HFF-Myc (cell line): ENCODE results near the gene RAB10.

Experiments used
- DNase-seq: peaks from one replicate; pipeline ENCODE4 v3.0.0-alpha.2; 2011; ENCODE audit warnings: low read depth; ENCODE audit errors: extremely low read depth
- H3K4me3 ChIP-seq: replicated peaks from 2 replicates; pipeline ENCODE4 v1.5.1; 2011; ENCODE audit warnings: low read depth, mild to moderate bottlenecking, control low read depth, low read length
- CTCF ChIP-seq: IDR thresholded peaks from 2 replicates; pipeline ENCODE4 v1.5.1; 2012; ENCODE audit warnings: mild to moderate bottlenecking, low read depth, low read length, control low read depth; ENCODE audit errors: missing control alignments

The RAB10 gene

DNA sequence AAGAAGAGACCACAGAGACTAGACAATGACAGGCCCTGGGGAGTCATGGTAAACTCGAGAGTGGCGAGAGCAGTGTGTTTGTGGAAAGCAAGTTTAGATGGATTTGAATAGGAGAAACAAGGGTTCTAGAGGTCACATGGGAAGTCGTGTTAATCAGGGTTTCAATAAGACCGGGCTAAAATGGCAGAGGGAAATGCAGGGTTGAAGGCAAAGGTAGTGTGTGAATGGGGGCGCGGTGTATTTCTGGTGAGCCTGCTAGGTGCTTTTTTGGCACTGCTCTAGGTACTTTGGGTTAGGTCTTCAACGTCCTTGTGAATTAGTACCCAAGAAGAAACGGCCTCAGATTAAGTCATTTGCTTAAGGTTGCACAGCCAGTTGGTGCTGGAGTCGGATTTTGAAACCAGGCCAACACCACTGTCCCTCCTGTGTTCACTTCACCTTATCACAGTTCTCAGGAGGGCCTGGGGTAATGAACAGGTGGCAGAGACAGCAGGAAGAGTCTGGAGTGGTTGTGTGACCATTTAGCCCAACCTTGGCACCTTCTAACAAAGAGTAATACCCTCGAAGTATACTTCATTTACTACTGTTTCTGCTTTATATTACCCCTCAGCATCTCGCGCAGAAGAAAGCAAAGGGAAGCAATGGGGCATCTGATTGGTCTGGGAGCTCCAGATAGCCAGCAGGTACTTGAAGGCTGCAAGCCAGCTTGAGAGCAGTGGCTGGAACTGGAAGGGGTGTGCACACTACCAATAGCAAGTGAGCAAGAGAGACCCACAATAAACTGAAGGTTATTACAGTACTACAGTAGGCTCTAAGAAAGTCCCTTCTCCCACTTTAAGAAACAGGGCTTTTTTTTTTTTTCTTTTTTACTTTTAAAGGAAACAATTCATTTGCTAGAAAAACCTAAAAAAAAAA, 105.6 kb downstream of the RAB10 start:
- no peak for TF ChIP-seq CTCF
- no peak for DNase-seq
- no peak overlapping the region for H3K4me3 ChIP-seq

DNA sequence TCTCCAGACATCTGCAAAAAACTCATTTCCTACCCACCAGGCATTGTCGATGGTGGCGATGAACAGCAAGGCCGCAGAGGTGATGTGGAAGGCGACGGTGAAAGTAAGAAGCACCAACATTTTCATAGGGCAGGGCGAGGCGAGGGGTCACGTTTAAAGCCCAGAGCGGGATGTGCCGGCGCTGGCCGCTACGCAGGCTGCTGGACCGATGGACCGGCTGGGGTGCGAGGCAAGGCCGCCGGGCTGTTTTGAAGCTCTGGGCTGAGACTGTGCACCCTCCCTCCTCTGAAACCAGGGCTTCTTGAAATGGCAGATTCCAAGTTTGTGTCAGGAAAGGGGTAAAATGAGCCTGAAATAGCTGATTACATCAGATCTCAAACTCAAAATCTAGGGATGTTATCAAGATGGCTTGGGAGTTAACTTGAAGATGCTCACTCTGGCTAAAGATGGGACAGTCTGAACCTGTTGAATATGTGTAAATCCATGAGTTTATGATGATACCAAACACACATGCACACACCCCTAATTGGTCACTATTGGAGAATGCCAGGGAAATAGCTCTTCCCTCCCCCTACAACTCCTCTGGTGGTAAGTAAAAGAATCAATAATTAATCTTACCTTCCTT, 107.4 kb downstream of the RAB10 start:
- TF ChIP-seq CTCF = no peak
- H3K4me3 ChIP-seq = no peak overlapping the region
- DNase-seq = no peak

- TF ChIP-seq CTCF = no peak
- no peak overlapping the region for H3K4me3 ChIP-seq
- DNase-seq = no peak
Measured at GRCh38 chr2:26144031-26144430, 110.1 kb downstream of the RAB10 start.

GRCh38 chr2:26144953-26145680, 111.2 kb downstream of the RAB10 start:
- no peak overlapping the region for H3K4me3 ChIP-seq
- TF ChIP-seq CTCF = peak; percentile 75
- DNase-seq = peak; percentile 27

GRCh38 chr2:26148501-26148900, 114.6 kb downstream of the RAB10 start:
- no peak for TF ChIP-seq CTCF
- DNase-seq = no peak
- no peak overlapping the region for H3K4me3 ChIP-seq

DNA sequence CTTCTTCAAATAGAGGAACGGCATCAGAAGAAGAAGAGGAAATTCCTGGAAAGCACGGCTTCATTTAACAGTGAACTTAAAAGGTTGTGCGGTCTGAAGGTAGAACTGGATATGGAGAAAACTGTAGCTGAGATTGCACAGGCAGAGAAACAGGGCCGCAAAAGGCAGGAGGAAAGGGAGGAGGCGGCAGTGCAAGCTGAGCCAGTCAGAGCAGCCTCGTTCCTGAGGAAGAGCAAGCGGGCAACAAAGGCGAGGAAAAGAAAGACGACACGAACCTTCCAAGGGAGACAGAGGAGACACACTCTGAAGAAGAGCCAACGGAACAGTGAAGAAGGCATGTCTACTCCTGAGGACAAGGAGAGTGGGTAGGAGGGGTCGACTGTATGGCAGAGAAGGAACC, 116.4 kb downstream of the RAB10 start:
- TF ChIP-seq CTCF = no peak
- no peak overlapping the region for H3K4me3 ChIP-seq
- DNase-seq = no peak
